ENCODE measurements around the gene NUP62. TPM values are rescaled to one million over a fixed set of nuclear protein-coding genes. Genes with fewer than 3 reads are reported as not detected.

Gene NUP62
- polyA plus RNA-seq, 1 of the 3 experiments (the other 2 are of a cell fraction) = 16.2 TPM

- Histone ChIP-seq H3K9ac (no peak overlapping the region), H3K27ac (ENCODE audit: low read depth in 2 of 2, low read length in 1 of 2) (no peak overlapping the region; a peak in 1 of 4 replicates), H3K4me3 (ENCODE audit: low read depth in 2 of 2, low read length in 1 of 2) (no peak overlapping the region), H3K4me2 (no peak overlapping the region), H3K9me3 (no peaks in the 10 kb centered on the region), H3K27me3 (ENCODE audit: insufficient read depth) (no peaks in the 10 kb centered on the region), H3K79me2 (ENCODE audit: insufficient read depth) (peaks cover 42% of the 10 kb centered on the region), H3F3A (replicated peaks; ENCODE audit: insufficient read depth) (peaks cover 42% of the 10 kb centered on the region), H4K20me1 (ENCODE audit: insufficient read depth) (peaks cover 36% of the 10 kb centered on the region), H3K9me2 (no peaks in the 10 kb centered on the region), H3K4me1 (ENCODE audit: control insufficient read depth in 1 of 2, insufficient read depth in 2 of 2, low read depth in 1 of 2, low read length in 1 of 2) (peaks cover 22 to 23% of the 10 kb centered on the region in 2 experiments; a peak in 3 of 4 replicates), H3K36me3 (replicated peaks in 1 of 2; ENCODE audit: control insufficient read depth in 1 of 2, insufficient read depth in 2 of 2, low read length in 1 of 2) (peaks cover 25 to 57% of the 10 kb centered on the region in 2 experiments), H2AFZ (ENCODE audit: low read depth) (no peak overlapping the region)
- WGBS (ENCODE audit: low lambda C conversion rate) = 83% methylated on average over 29 of the region's 49 CpGs
- ChIA-PET CTCF (interaction anchor here (1.0 to 3.4 kb wide), 5 partner anchors 9 to 111 kb away, joined by 3 to 20 read pairs (median 4); partner anchors contain the start of genes AKT1S1, PTOV1 and TBC1D17), POLR2A (no interaction called here)
- DNase-seq = peak; percentile 77
- TF ChIP-seq CTCF (IDR thresholded peaks at IDR 0.05) = peak; percentile 50
- TF ChIP-seq ELF1 (IDR thresholded peaks at IDR 0.05) = no peak
- TF ChIP-seq FOSL2 (IDR thresholded peaks at IDR 0.05; ENCODE audit: borderline replicate concordance, low read depth) = no peak
Observed at GRCh38 chr19:49862391-49863253, 66.7 kb downstream of the NUP62 start.

GRCh38 chr19:49861541-49862378, 67.5 kb downstream of the NUP62 start:
- POLR2A ChIA-PET = interaction anchor here (0.9 to 1.9 kb wide), 2 partner anchors 8 to 10 kb away, joined by 3 to 16 read pairs; partner anchors contain the start of gene PTOV1
- 88% methylated on average over 32 of the region's 60 CpGs for WGBS (ENCODE audit: low lambda C conversion rate)
- H3K9me2 ChIP-seq = no peaks in the 10 kb centered on the region
- H3K27me3 ChIP-seq (ENCODE audit: insufficient read depth) = no peaks in the 10 kb centered on the region
- H3K4me1 ChIP-seq (ENCODE audit: control insufficient read depth in 1 of 2, insufficient read depth in 2 of 2, low read depth in 1 of 2, low read length in 1 of 2) = peaks cover 22 to 23% of the 10 kb centered on the region in 2 experiments; a peak in 3 of 4 replicates
- no peak for TF ChIP-seq MXI1 (IDR thresholded peaks at IDR 0.05; ENCODE audit: low read depth, low read length)
- no peak for TF ChIP-seq SMC3 (IDR thresholded peaks at IDR 0.05; ENCODE audit: low read depth, low read length)
- TF ChIP-seq FOSL2 (IDR thresholded peaks at IDR 0.05; ENCODE audit: borderline replicate concordance, low read depth) = no peak
- no peak for TF ChIP-seq RCOR1 (IDR thresholded peaks at IDR 0.05; ENCODE audit: low read length)
- TF ChIP-seq TEAD4 (IDR thresholded peaks at IDR 0.05; ENCODE audit: borderline replicate concordance, insufficient read depth) = no peak
- TF ChIP-seq GATA2 (CRISPR knock-in tag; IDR thresholded peaks at IDR 0.05) = no peak
- TF ChIP-seq EZH2phosphoT487 (IDR thresholded peaks at IDR 0.05; ENCODE audit: borderline replicate concordance, low read depth) = no peak
- H3K4me2 ChIP-seq = no peak overlapping the region
- no peak overlapping the region; a peak in 1 of 4 replicates for H3K27ac ChIP-seq (ENCODE audit: low read depth in 2 of 2, low read length in 1 of 2)
- no peak for DNase-seq
- CTCF ChIA-PET = interaction anchor here (1.4 kb wide), 1 partner anchor 110 kb away, joined by 3 read pairs; no protein-coding TSS in a partner anchor
- H3K36me3 ChIP-seq (replicated peaks in 1 of 2; ENCODE audit: control insufficient read depth in 1 of 2, insufficient read depth in 2 of 2, low read length in 1 of 2) = peaks cover 25 to 65% of the 10 kb centered on the region in 2 experiments
- no peak overlapping the region for H2AFZ ChIP-seq (ENCODE audit: low read depth)
- no peak overlapping the region for H3K4me3 ChIP-seq (ENCODE audit: low read depth in 2 of 2, low read length in 1 of 2)
- no peaks in the 10 kb centered on the region for H3K9me3 ChIP-seq
- H3F3A ChIP-seq (replicated peaks; ENCODE audit: insufficient read depth) = peaks cover 42% of the 10 kb centered on the region
- peaks cover 41% of the 10 kb centered on the region for H4K20me1 ChIP-seq (ENCODE audit: insufficient read depth)
- H3K79me2 ChIP-seq (ENCODE audit: insufficient read depth) = peaks cover 41% of the 10 kb centered on the region
- no peak overlapping the region for H3K9ac ChIP-seq

Data from SK-N-SH (cell line).